ENCODE results near the gene SFSWAP.

SFSWAP gene

DNA sequence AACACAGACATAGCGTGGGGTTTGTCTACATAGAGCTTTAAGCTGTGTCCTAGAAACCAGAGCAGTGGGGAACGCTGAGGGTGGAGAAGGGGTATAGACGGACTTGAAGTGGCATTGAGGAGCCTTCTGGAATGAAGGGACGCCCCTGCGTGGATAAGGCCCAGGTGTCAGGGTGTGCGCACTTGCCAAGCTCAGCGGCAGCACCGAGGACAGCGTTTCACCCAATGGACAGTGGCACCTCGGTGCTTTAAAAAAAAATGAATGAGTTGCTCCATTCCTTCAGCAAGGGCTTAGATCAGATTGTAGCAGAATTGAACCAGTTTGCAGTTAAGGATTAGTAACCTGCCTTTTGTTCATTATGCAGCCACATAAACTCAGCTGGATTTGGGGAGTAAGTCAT lies 83.7 kb downstream of the SFSWAP start:
- H3K27me3 ChIP-seq (ENCODE audit: control insufficient read depth, low read length), result no peaks in the 10 kb centered on the region
- TF ChIP-seq EZH2phosphoT487 (IDR thresholded peaks at IDR 0.05; ENCODE audit: borderline replicate concordance, low read length), result no peak
- TF ChIP-seq, protein P1, sequence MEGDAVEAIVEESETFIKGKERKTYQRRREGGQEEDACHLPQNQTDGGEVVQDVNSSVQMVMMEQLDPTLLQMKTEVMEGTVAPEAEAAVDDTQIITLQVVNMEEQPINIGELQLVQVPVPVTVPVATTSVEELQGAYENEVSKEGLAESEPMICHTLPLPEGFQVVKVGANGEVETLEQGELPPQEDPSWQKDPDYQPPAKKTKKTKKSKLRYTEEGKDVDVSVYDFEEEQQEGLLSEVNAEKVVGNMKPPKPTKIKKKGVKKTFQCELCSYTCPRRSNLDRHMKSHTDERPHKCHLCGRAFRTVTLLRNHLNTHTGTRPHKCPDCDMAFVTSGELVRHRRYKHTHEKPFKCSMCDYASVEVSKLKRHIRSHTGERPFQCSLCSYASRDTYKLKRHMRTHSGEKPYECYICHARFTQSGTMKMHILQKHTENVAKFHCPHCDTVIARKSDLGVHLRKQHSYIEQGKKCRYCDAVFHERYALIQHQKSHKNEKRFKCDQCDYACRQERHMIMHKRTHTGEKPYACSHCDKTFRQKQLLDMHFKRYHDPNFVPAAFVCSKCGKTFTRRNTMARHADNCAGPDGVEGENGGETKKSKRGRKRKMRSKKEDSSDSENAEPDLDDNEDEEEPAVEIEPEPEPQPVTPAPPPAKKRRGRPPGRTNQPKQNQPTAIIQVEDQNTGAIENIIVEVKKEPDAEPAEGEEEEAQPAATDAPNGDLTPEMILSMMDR (IDR thresholded peaks at IDR 0.05; ENCODE audit: low read depth, low read length, poor library complexity, severe bottlenecking), result no peak
- no peaks in the 10 kb centered on the region for H3K9me3 ChIP-seq (ENCODE audit: control insufficient read depth, insufficient read depth, low read length)
- no peaks in the 10 kb centered on the region for H3K79me2 ChIP-seq (ENCODE audit: control insufficient read depth, low read length)
- H3K4me1 ChIP-seq (ENCODE audit: control insufficient read depth, low read length), result peaks cover 12% of the 10 kb centered on the region
- peaks cover 4% of the 10 kb centered on the region; the same call in 1 of the 2 replicates for H4K20me1 ChIP-seq (ENCODE audit: control insufficient read depth, insufficient read depth, low read depth, low read length)
- H3K36me3 ChIP-seq (ENCODE audit: control insufficient read depth, low read length), result peaks cover 46% of the 10 kb centered on the region
- H3K9me2 ChIP-seq (replicated peaks; ENCODE audit: control insufficient read depth, low read length), result no peaks in the 10 kb centered on the region
- H3K4me3 ChIP-seq (ENCODE audit: low read length), result no peak overlapping the region
- no peak overlapping the region for H3K4me2 ChIP-seq (ENCODE audit: low read length)
- H3F3A ChIP-seq (ENCODE audit: control insufficient read depth, insufficient read depth), result no peaks in the 10 kb centered on the region
- H3K27ac ChIP-seq (ENCODE audit: low read depth, low read length), result no peak overlapping the region

DNA sequence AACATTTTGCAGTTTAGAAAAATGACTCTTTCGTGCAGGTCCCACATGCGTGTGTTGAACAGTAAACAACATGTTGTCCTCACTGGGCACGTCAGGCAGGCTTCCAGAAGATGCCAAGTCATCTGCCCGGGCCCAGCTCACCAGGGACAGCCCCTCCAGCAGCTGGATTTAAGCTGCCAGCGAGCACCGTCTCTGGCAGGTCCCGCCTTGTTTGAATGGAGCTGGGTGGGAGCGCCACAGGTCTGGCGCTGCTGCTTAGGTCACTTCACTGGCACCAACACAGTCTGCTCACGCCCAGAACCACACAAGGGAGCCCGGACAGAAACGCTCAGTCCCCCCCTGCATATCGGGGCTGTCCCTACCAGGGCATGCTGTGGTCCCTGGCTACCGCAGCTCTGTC lies 84.2 kb downstream of the SFSWAP start:
- Histone ChIP-seq H3K4me3 (ENCODE audit: low read length) (no peak overlapping the region), H3K79me2 (ENCODE audit: control insufficient read depth, low read length) (no peaks in the 10 kb centered on the region), H3K4me1 (ENCODE audit: control insufficient read depth, low read length) (peaks cover 12% of the 10 kb centered on the region), H3K27ac (ENCODE audit: low read depth, low read length) (no peak overlapping the region), H3K9me2 (replicated peaks; ENCODE audit: control insufficient read depth, low read length) (no peaks in the 10 kb centered on the region), H3K9me3 (ENCODE audit: control insufficient read depth, insufficient read depth, low read length) (no peaks in the 10 kb centered on the region), H3K36me3 (ENCODE audit: control insufficient read depth, low read length) (peaks cover 47% of the 10 kb centered on the region), H4K20me1 (ENCODE audit: control insufficient read depth, insufficient read depth, low read depth, low read length) (peaks cover 4% of the 10 kb centered on the region; the same call in 1 of the 2 replicates), H3K27me3 (ENCODE audit: control insufficient read depth, low read length) (no peaks in the 10 kb centered on the region), H3K4me2 (ENCODE audit: low read length) (no peak overlapping the region), H3F3A (ENCODE audit: control insufficient read depth, insufficient read depth) (no peaks in the 10 kb centered on the region)
- TF ChIP-seq EZH2phosphoT487 (IDR thresholded peaks at IDR 0.05; ENCODE audit: borderline replicate concordance, low read length), result no peak
- TF ChIP-seq, protein P1 (IDR thresholded peaks at IDR 0.05; ENCODE audit: low read depth, low read length, poor library complexity, severe bottlenecking), result no peak

DNA sequence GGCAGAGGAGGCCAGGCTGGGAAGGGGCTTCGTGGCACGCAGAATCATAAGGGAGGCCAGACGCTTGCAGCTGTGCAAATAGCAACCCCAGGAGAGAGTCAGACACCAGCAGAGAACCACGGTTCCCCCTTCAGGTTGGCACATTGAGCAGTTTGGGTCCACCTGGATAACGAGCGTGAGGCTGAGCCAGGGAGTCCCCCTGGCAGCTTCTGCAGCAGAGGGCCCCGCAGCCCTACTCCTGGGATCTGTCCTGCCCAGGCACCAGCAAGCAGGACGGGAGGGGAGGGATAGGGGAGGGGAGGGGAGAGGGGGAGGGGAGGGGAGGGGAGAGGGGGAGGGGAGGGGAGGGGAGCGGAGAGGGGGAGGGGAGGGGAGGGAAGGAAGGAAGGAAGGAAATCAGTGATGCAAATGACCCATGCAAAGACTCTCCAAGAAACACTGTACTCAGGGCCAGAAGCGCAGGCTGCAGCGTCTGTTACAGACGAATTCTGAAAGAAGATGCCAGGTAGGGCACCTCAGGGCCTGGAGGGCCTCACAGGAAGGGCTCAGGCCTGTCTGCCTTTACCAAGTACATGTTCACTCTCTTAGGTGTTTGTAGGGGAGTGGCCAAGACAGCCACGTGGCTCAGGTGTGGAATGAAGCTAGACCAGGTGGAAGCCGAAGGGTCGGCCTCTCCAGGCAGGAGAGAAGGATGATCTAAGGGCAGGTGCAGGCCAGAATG lies 85.0 kb downstream of the SFSWAP start:
- no peak overlapping the region for H3K4me2 ChIP-seq (ENCODE audit: low read length)
- H3K36me3 ChIP-seq (ENCODE audit: control insufficient read depth, low read length), result peaks cover 43% of the 10 kb centered on the region
- TF ChIP-seq EZH2phosphoT487 (IDR thresholded peaks at IDR 0.05; ENCODE audit: borderline replicate concordance, low read length), result no peak
- TF ChIP-seq, protein P1 (IDR thresholded peaks at IDR 0.05; ENCODE audit: low read depth, low read length, poor library complexity, severe bottlenecking), result no peak
- H3K4me3 ChIP-seq (ENCODE audit: low read length), result no peak overlapping the region
- H3K79me2 ChIP-seq (ENCODE audit: control insufficient read depth, low read length), result no peaks in the 10 kb centered on the region
- no peaks in the 10 kb centered on the region for H3K9me3 ChIP-seq (ENCODE audit: control insufficient read depth, insufficient read depth, low read length)
- H3K27ac ChIP-seq (ENCODE audit: low read depth, low read length), result no peak overlapping the region
- peaks cover 12% of the 10 kb centered on the region for H3K4me1 ChIP-seq (ENCODE audit: control insufficient read depth, low read length)
- H4K20me1 ChIP-seq (ENCODE audit: control insufficient read depth, insufficient read depth, low read depth, low read length), result peaks cover 4% of the 10 kb centered on the region; the same call in 1 of the 2 replicates
- H3K9me2 ChIP-seq (replicated peaks; ENCODE audit: control insufficient read depth, low read length), result no peaks in the 10 kb centered on the region
- no peaks in the 10 kb centered on the region for H3K27me3 ChIP-seq (ENCODE audit: control insufficient read depth, low read length)
- no peaks in the 10 kb centered on the region for H3F3A ChIP-seq (ENCODE audit: control insufficient read depth, insufficient read depth)
